Muscle layer of colon (tissue), 2 donors: ENCODE results near the gene LHFPL3.

Source experiments
- H3K27ac ChIP-seq: one replicate; pipeline ENCODE4 v1.7.0; 2013; ENCODE audit warnings: low read depth, mild to moderate bottlenecking, low read length, moderate library complexity
- H3K27me3 ChIP-seq, 2 donors: one replicate each; pipeline ENCODE4 v1.7.0; 2013; ENCODE audit warnings: low read length in 2 of 2, mild to moderate bottlenecking in 2 of 2; ENCODE audit not compliant: insufficient read depth in 2 of 2, control insufficient read depth in 1 of 2
- H3K36me3 ChIP-seq: one replicate; pipeline ENCODE4 v1.7.0; 2013; ENCODE audit warnings: mild to moderate bottlenecking, low read length; ENCODE audit not compliant: insufficient read depth
- H3K4me1 ChIP-seq: one replicate; pipeline ENCODE4 v1.7.0; 2013; ENCODE audit warnings: mild to moderate bottlenecking, low read length; ENCODE audit not compliant: insufficient read depth
- H3K4me3 ChIP-seq, 2 donors: one replicate each; pipeline ENCODE4 v1.7.0; 2013; ENCODE audit warnings: low read length in 2 of 2, low read depth in 1 of 2, mild to moderate bottlenecking in 1 of 2, moderate library complexity in 1 of 2
- H3K9ac ChIP-seq: one replicate; pipeline ENCODE4 v1.7.0; 2013; ENCODE audit warnings: low read length
- H3K9me3 ChIP-seq: one replicate; pipeline ENCODE4 v1.7.0; 2013; ENCODE audit warnings: mild to moderate bottlenecking, low read length
- donor health status: abdominal sarcoma.
- donor health status: Adenocarcinoma of cecum.

LHFPL3 gene

GRCh38 chr7:104804696-104805095, 476.3 kb downstream of the LHFPL3 start:
- H3K27me3 ChIP-seq = peaks cover 0 to under 1% of the 10 kb centered on the region in 2 donors
- no peaks in the 10 kb centered on the region for H3K36me3 ChIP-seq
- H3K9me3 ChIP-seq = no peaks in the 10 kb centered on the region
- no peak overlapping the region for H3K9ac ChIP-seq
- no peak overlapping the region for H3K27ac ChIP-seq
- H3K4me3 ChIP-seq = no peak overlapping the region
- no peaks in the 10 kb centered on the region for H3K4me1 ChIP-seq

GRCh38 chr7:104805449-104806317, 477.3 kb downstream of the LHFPL3 start:
- Histone ChIP-seq H3K27me3 (peaks cover 0 to 8% of the 10 kb centered on the region in 2 donors), H3K9me3 (no peaks in the 10 kb centered on the region), H3K4me3 (no peak overlapping the region), H3K36me3 (no peaks in the 10 kb centered on the region), H3K4me1 (no peaks in the 10 kb centered on the region), H3K27ac (no peak overlapping the region), H3K9ac (no peak overlapping the region)

- H3K27ac ChIP-seq = no peak overlapping the region
- H3K4me3 ChIP-seq = no peak overlapping the region
- peaks cover 0 to 8% of the 10 kb centered on the region in 2 donors for H3K27me3 ChIP-seq
- H3K4me1 ChIP-seq = no peaks in the 10 kb centered on the region
- no peak overlapping the region for H3K9ac ChIP-seq
- H3K9me3 ChIP-seq = no peaks in the 10 kb centered on the region
- no peaks in the 10 kb centered on the region for H3K36me3 ChIP-seq
Observed at GRCh38 chr7:104807671-104808070, 479.3 kb downstream of the LHFPL3 start.

GRCh38 chr7:104809906-104810305, 481.5 kb downstream of the LHFPL3 start:
- no peak overlapping the region for H3K9ac ChIP-seq
- H3K9me3 ChIP-seq = no peaks in the 10 kb centered on the region
- H3K4me1 ChIP-seq = no peaks in the 10 kb centered on the region
- H3K36me3 ChIP-seq = no peaks in the 10 kb centered on the region
- H3K4me3 ChIP-seq = no peak overlapping the region
- peaks cover 0 to 8% of the 10 kb centered on the region in 2 donors for H3K27me3 ChIP-seq
- H3K27ac ChIP-seq = no peak overlapping the region

GRCh38 chr7:104814126-104814525, 485.7 kb downstream of the LHFPL3 start:
- no peak overlapping the region for H3K4me3 ChIP-seq
- H3K36me3 ChIP-seq = no peaks in the 10 kb centered on the region
- H3K9ac ChIP-seq = no peak overlapping the region
- no peak overlapping the region for H3K27ac ChIP-seq
- peaks cover 0 to 8% of the 10 kb centered on the region in 2 donors for H3K27me3 ChIP-seq
- H3K9me3 ChIP-seq = no peaks in the 10 kb centered on the region
- H3K4me1 ChIP-seq = peaks cover 6% of the 10 kb centered on the region

GRCh38 chr7:104814671-104815400, 486.4 kb downstream of the LHFPL3 start:
- Histone ChIP-seq H3K27me3 (peaks cover 0 to 6% of the 10 kb centered on the region in 2 donors), H3K36me3 (no peaks in the 10 kb centered on the region), H3K4me1 (peaks cover 13% of the 10 kb centered on the region), H3K27ac (no peak overlapping the region), H3K9ac (no peak overlapping the region), H3K4me3 (no peak overlapping the region), H3K9me3 (no peaks in the 10 kb centered on the region)

GRCh38 chr7:104816537-104816936, 488.1 kb downstream of the LHFPL3 start:
- H3K27me3 ChIP-seq = no peaks in the 10 kb centered on the region
- no peaks in the 10 kb centered on the region for H3K9me3 ChIP-seq
- H3K9ac ChIP-seq = no peak overlapping the region
- H3K27ac ChIP-seq = no peak overlapping the region
- no peak overlapping the region for H3K4me3 ChIP-seq
- H3K36me3 ChIP-seq = no peaks in the 10 kb centered on the region
- peaks cover 13% of the 10 kb centered on the region for H3K4me1 ChIP-seq

GRCh38 chr7:104818961-104819880, 490.8 kb downstream of the LHFPL3 start:
- Histone ChIP-seq H3K27me3 (no peaks in the 10 kb centered on the region), H3K9ac (no peak overlapping the region), H3K36me3 (no peaks in the 10 kb centered on the region), H3K4me1 (peaks cover 13% of the 10 kb centered on the region), H3K9me3 (no peaks in the 10 kb centered on the region), H3K4me3 (no peak overlapping the region), H3K27ac (no peak overlapping the region)

- Histone ChIP-seq H3K4me3 (no peak overlapping the region), H3K9me3 (no peaks in the 10 kb centered on the region), H3K4me1 (peaks cover 13% of the 10 kb centered on the region), H3K9ac (no peak overlapping the region), H3K36me3 (no peaks in the 10 kb centered on the region), H3K27ac (no peak overlapping the region), H3K27me3 (no peaks in the 10 kb centered on the region)
Observed at GRCh38 chr7:104820836-104821535, 492.6 kb downstream of the LHFPL3 start.

GRCh38 chr7:104823177-104823576, 494.8 kb downstream of the LHFPL3 start:
- Histone ChIP-seq H3K36me3 (no peaks in the 10 kb centered on the region), H3K27me3 (no peaks in the 10 kb centered on the region), H3K4me3 (no peak overlapping the region), H3K9ac (no peak overlapping the region), H3K4me1 (peaks cover 13% of the 10 kb centered on the region), H3K9me3 (no peaks in the 10 kb centered on the region), H3K27ac (no peak overlapping the region)
